DND-41 (cell line): ENCODE data around the gene FHIT.

Source experiments
- ATAC-seq: fragments of 200-7000 bp; cut with Tn5 transposase; 3 replicates; pipeline ENCODE4 v1.9.1; 2021; ENCODE audit warnings: low read depth; ENCODE audit not compliant: insufficient read depth
- DNase-seq: peaks from one replicate; pipeline ENCODE4 v3.0.0-alpha.2; 2020
- H2AFZ ChIP-seq: 2 replicates; pipeline ENCODE4 v1.6.0; 2012; ENCODE audit warnings: low read depth, low read length
- H3K27ac ChIP-seq: 2 replicates; pipeline ENCODE4 v1.5.1; 2012; ENCODE audit warnings: low read length, inconsistent platforms
- H3K27me3 ChIP-seq: fragments of 200-600 bp; sonication (generic); 2 replicates; pipeline ENCODE4 v1.6.0; 2012; ENCODE audit warnings: low read length, mild to moderate bottlenecking, inconsistent platforms; ENCODE audit not compliant: insufficient read depth, poor library complexity
- H3K36me3 ChIP-seq: 2 replicates; pipeline ENCODE4 v1.5.1; 2012; ENCODE audit warnings: low read length, inconsistent platforms; ENCODE audit not compliant: insufficient read depth
- H3K4me1 ChIP-seq: 2 replicates; pipeline ENCODE4 v1.5.1; 2012; ENCODE audit warnings: mild to moderate bottlenecking, low read length; ENCODE audit not compliant: insufficient read depth
- H3K4me2 ChIP-seq: 2 replicates; pipeline ENCODE4 v1.6.0; 2012; ENCODE audit warnings: mild to moderate bottlenecking, moderate library complexity, low read length, inconsistent platforms; ENCODE audit not compliant: insufficient read depth
- H3K4me3 ChIP-seq, 2 experiments: fragments of 200-600 bp in 1 of 2; shearing (Covaris generic) in 1 of 2; 2 replicates each; pipeline ENCODE4 v1.5.1; 2012 to 2016; ENCODE audit warnings: inconsistent platforms in 2 of 2, low read length in 2 of 2, mild to moderate bottlenecking in 2 of 2, low read depth in 1 of 2, moderate library complexity in 1 of 2
- H3K79me2 ChIP-seq: 2 replicates; pipeline ENCODE4 v1.6.0; 2012; ENCODE audit warnings: low read length, inconsistent platforms; ENCODE audit not compliant: insufficient read depth
- H3K9ac ChIP-seq: 2 replicates; pipeline ENCODE4 v1.6.0; 2012; ENCODE audit warnings: low read depth, mild to moderate bottlenecking, inconsistent platforms, low read length, moderate library complexity
- H3K9me3 ChIP-seq: 2 replicates; pipeline ENCODE4 v1.5.1; 2012; ENCODE audit warnings: low read length, moderate library complexity, mild to moderate bottlenecking, inconsistent platforms; ENCODE audit not compliant: insufficient read depth, severe bottlenecking
- H4K20me1 ChIP-seq: 2 replicates; pipeline ENCODE4 v1.6.0; 2012; ENCODE audit warnings: low read length; ENCODE audit not compliant: insufficient read depth
- EZH2 ChIP-seq: IDR thresholded peaks from 3 replicates; pipeline ENCODE4 v1.6.1; 2012; ENCODE audit warnings: borderline replicate concordance, low read depth, mild to moderate bottlenecking, moderate library complexity, low read length, inconsistent platforms; ENCODE audit not compliant: severe bottlenecking
- TF ChIP-seq, protein P1 (sequence below): IDR thresholded peaks from 2 replicates; pipeline ENCODE4 v1.5.1; 2012; ENCODE audit warnings: borderline replicate concordance, low read length, moderate library complexity, mild to moderate bottlenecking; ENCODE audit not compliant: poor library complexity, severe bottlenecking; ENCODE audit errors: extremely low read depth

Gene FHIT

GRCh38 chr3:60036803-60037202 is 1214.4 kb downstream of the FHIT start:
- no peaks in the 10 kb centered on the region for H3K9me3 ChIP-seq
- peaks cover 62% of the 10 kb centered on the region for H3K79me2 ChIP-seq
- H3K4me3 ChIP-seq: no peak overlapping the region
- H3K9ac ChIP-seq: no peak overlapping the region
- no peak for TF ChIP-seq EZH2
- TF ChIP-seq, protein P1, sequence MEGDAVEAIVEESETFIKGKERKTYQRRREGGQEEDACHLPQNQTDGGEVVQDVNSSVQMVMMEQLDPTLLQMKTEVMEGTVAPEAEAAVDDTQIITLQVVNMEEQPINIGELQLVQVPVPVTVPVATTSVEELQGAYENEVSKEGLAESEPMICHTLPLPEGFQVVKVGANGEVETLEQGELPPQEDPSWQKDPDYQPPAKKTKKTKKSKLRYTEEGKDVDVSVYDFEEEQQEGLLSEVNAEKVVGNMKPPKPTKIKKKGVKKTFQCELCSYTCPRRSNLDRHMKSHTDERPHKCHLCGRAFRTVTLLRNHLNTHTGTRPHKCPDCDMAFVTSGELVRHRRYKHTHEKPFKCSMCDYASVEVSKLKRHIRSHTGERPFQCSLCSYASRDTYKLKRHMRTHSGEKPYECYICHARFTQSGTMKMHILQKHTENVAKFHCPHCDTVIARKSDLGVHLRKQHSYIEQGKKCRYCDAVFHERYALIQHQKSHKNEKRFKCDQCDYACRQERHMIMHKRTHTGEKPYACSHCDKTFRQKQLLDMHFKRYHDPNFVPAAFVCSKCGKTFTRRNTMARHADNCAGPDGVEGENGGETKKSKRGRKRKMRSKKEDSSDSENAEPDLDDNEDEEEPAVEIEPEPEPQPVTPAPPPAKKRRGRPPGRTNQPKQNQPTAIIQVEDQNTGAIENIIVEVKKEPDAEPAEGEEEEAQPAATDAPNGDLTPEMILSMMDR: no peak
- ATAC-seq: no peak
- DNase-seq: no peak
- peaks cover 14% of the 10 kb centered on the region for H3K4me1 ChIP-seq
- H3K36me3 ChIP-seq: 0 out of 2 replicates have a peak, but pooled peaks cover 4% of the 10 kb centered on the region
- H4K20me1 ChIP-seq: no peaks in the 10 kb centered on the region
- no peaks in the 10 kb centered on the region for H3K27me3 ChIP-seq
- H3K27ac ChIP-seq: no peak overlapping the region
- no peak overlapping the region for H3K4me2 ChIP-seq
- no peak overlapping the region for H2AFZ ChIP-seq

DNA sequence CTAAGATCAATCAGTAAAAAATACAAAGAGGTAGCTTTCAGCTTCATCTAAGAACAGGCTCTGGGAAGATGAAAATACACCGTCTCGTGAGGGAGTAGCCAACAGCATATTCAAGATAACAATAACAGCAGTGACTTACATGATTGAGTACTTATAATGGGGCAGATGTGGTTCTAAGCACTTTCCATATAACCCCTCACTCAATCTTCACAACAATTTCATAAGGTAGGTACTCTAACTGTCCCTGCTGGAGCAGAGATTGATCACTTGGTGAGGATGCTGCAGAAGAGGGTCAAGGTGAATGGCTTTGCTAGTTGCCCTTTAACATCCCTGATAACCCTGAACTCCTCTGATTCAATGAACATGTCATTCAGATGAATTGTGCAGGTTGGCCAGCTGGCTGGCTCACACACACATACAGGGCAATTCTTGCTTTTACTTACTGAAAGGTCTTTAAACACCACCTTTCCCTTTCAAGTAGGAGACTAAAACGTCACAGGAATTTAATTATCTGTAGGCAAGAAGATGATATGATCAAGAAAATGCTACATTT is 1217.3 kb downstream of the FHIT start:
- ATAC-seq (no peak), DNase-seq (no peak)
- Histone ChIP-seq H3K36me3 (0 out of 2 replicates have a peak, but pooled peaks cover 9% of the 10 kb centered on the region), H3K4me1 (peaks cover 14% of the 10 kb centered on the region), H3K4me3 (no peak overlapping the region), H2AFZ (no peak overlapping the region), H3K27ac (no peak overlapping the region), H3K9me3 (no peaks in the 10 kb centered on the region), H3K27me3 (no peaks in the 10 kb centered on the region), H3K4me2 (no peak overlapping the region), H3K9ac (no peak overlapping the region), H4K20me1 (no peaks in the 10 kb centered on the region), H3K79me2 (peaks cover 72% of the 10 kb centered on the region)
- no peak for TF ChIP-seq EZH2
- TF ChIP-seq, protein P1: no peak

DNA sequence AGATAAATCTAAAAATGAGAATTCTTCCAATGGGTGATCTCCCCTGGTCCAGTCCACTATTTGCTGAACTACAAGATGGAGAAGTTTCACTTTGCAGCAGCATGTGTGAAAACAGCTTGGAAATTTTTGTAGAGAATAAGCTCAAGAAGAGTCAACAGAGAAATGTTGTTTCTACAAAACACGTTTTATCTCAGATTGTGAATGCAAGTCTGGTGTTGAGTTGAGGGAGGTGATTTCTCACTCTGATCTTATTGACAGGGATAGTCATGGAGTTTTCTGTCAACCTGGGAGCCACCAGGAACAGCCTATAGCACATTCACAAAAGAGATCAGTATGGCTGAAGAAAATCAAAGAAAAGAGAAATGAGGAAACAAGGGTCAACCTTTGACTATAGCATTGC is 1220.3 kb downstream of the FHIT start:
- Histone ChIP-seq H2AFZ (no peak overlapping the region), H4K20me1 (no peaks in the 10 kb centered on the region), H3K36me3 (0 out of 2 replicates have a peak, but pooled peaks cover 9% of the 10 kb centered on the region), H3K79me2 (peaks cover 91% of the 10 kb centered on the region), H3K4me3 (no peak overlapping the region), H3K9me3 (no peaks in the 10 kb centered on the region), H3K27ac (no peak overlapping the region), H3K9ac (no peak overlapping the region), H3K27me3 (no peaks in the 10 kb centered on the region), H3K4me2 (no peak overlapping the region), H3K4me1 (peaks cover 34% of the 10 kb centered on the region)
- DNase-seq (no peak), ATAC-seq (no peak)
- no peak for TF ChIP-seq EZH2
- TF ChIP-seq, protein P1: no peak
